Subcutaneous adipose tissue (tissue), 4 donors: Measurements from ENCODE around the gene VEZT. TPM values are rescaled to one million over a fixed set of nuclear protein-coding genes. Genes with fewer than 3 reads are reported as not detected.

Experiments used
- CTCF ChIP-seq: fragments of 450-650 bp; IDR thresholded peaks from one replicate; pipeline ENCODE4 v1.5.1; 2016; ENCODE audit warnings: low read depth, mild to moderate bottlenecking, control low read depth, antibody characterized with exemption, moderate library complexity
- total RNA-seq, 4 donors: library from RNA; depleted of rRNA; stranded (reverse); fragments of >200 nt; gene quantifications; one replicate each; pipeline ENCODE4 v1.1.0, GENCODE V29; 2016

VEZT gene
- total RNA-seq, 4 donors from 2014 or later: 50.5 to 78.0 (median 61.9) TPM

DNA sequence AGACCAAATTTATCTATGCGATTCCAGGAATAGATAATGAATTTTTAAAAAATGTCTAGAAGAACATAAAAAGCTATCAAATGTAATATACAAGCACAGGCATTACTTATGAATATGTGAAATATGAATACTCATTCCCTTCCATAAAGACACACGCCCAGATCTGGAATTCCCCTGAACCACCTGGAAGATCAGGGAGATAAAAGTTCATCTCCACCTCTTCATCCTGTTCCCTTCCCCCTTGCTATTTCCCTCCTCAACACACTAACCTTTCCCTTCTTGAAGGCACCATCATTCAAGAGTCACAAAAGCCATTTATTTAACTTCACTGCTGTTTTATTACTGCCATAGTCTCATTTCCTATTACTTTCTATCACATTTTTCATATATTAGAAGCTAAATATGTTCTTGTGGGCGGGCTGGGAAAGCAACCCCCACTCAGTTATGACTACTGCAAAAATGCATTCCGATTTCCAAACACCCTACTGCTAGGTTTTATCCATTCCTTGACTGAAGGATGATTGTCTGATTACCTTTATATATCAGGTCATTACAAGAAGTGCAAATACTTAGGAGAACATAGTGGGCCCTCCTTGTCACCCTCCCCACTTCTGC, 16.4 kb upstream of the VEZT start:
- TF ChIP-seq CTCF: no peak

- no peak for TF ChIP-seq CTCF
Observed at GRCh38 chr12:95202691-95203486, 14.7 kb upstream of the VEZT start.

DNA sequence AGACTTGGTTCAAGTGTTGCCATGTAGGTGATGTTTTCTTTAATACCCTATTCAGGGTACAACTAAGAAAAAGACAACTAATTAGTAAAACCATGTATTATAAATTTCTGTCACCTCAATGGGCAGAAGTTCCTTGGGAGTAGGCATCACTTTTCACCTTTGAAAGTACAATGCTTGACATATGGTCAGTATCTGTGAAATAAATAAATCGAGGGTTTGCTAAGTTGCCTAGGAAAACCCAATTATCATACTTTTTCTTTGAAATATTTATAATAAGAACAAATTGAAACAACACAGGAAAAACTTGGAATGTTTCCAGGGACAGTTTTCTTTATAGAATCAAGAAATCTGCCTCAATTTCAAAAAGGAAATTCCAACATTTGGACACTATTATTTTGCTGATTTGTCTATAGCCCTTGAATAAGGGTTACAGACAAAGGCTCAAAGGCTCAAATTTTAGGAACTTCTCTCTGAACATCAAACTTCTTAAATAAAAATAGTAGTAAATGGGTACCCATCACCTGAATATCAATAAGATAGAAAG, 14.0 kb upstream of the VEZT start:
- no peak for TF ChIP-seq CTCF

DNA sequence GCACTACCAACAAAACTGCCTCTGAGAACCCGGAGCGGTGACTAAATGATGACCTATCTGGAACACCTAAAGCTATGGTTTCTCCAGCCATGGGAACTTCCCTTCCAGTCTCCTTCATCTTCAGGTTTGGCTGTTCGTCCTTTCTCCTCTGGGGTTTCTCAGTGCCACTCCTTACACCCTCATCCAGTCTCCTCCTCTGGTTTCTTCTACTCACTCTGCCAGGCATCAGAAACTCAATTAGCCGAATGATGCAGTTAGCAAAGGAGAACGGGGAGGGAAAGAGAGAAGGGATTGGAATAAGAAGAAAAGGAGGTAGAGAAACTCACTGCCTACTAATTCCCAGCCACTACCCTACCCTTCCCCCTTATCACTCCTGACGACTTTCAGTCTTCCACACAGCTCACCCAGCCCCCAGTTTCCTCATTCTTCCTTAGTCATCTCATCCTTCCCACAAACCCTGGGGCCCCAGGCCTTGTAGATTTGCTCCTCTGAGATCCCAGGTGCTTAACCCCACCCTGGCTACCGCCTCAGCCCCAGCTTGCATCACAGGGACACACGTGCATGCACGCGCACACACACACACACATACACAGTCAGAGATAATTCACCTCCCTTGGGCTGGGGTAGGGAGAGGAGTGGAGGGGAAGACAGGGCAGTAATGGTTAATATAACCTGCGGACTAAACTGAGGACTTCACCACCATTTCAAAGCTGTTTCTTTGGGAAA, 13.3 kb upstream of the VEZT start:
- no peak for TF ChIP-seq CTCF

GRCh38 chr12:95205016-95205624, 12.5 kb upstream of the VEZT start:
- no peak for TF ChIP-seq CTCF

DNA sequence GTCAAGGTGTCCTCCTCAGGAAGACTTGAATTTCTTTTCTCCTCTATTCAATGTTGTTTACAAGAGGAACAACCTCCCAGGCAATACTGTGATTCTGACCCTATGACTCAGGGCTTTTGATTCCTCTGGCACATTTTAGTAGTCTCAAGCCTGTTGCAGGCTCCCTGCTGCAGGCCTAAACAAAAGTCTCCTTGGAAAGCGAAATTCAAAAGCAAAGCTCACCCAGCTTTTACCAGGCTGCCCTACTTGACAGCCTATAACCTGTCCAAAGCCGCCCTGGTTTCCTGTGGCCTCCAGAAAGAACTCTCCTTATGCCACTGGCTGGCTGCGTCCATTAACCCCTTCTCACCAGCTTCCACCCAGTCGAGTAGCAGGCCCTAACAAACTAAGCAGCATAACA, 11.9 kb upstream of the VEZT start:
- no peak for TF ChIP-seq CTCF
